Neural cell (in vitro differentiated cells): Measurements from ENCODE around the gene OLFML3. TPM values are rescaled to one million over a fixed set of nuclear protein-coding genes. Genes with fewer than 3 reads are reported as not detected.

Source experiments
- H2AFZ ChIP-seq: fragments of 200-600, 300-800 bp; sonication (generic), shearing (Covaris generic); 2 replicates; pipeline ENCODE4 v1.6.0; 2014; ENCODE audit warnings: low read depth, mild to moderate bottlenecking, antibody characterized with exemption, low read length, moderate library complexity
- H3F3A ChIP-seq: fragments of 200-600 bp; shearing (Covaris generic); 2 replicates; pipeline ENCODE4 v1.6.1; 2016; ENCODE audit warnings: mild to moderate bottlenecking, moderate library complexity, mixed read lengths, antibody characterized with exemption, low read length; ENCODE audit not compliant: insufficient read depth, poor library complexity, severe bottlenecking
- H3K27ac ChIP-seq: fragments of 200-600, 300-800 bp; sonication (generic), shearing (Covaris generic); 2 replicates; pipeline ENCODE4 v1.5.1; 2014; ENCODE audit warnings: mild to moderate bottlenecking, low read length, moderate library complexity
- H3K27me3 ChIP-seq: fragments of 300-800, 200-600 bp; sonication (generic), shearing (Covaris generic); 2 replicates; pipeline ENCODE4 v1.6.0; 2014; ENCODE audit warnings: mild to moderate bottlenecking, low read depth, low read length, moderate library complexity; ENCODE audit not compliant: insufficient read depth
- H3K36me3 ChIP-seq: fragments of 300-800, 200-600 bp; sonication (generic), shearing (Covaris generic); 2 replicates; pipeline ENCODE4 v1.5.1; 2014; ENCODE audit warnings: mild to moderate bottlenecking, antibody characterized with exemption, low read length, moderate library complexity; ENCODE audit not compliant: insufficient read depth
- H3K4me2 ChIP-seq: fragments of 300-800, 200-600 bp; sonication (generic), shearing (Covaris generic); 2 replicates; pipeline ENCODE4 v1.6.0; 2014; ENCODE audit warnings: mild to moderate bottlenecking, low read length
- H3K4me3 ChIP-seq: fragments of 300-800, 200-600 bp; sonication (generic), shearing (Covaris generic); 2 replicates; pipeline ENCODE4 v1.5.1; 2014; ENCODE audit warnings: mild to moderate bottlenecking, low read length, moderate library complexity
- H3K79me2 ChIP-seq: fragments of 200-600 bp; shearing (Covaris generic); replicated peaks from 2 replicates; pipeline ENCODE4 v1.6.0; 2014; ENCODE audit warnings: mild to moderate bottlenecking, low read length, moderate library complexity; ENCODE audit not compliant: insufficient read depth
- H3K9ac ChIP-seq: fragments of 300-800, 200-600 bp; sonication (generic), shearing (Covaris generic); 2 replicates; pipeline ENCODE4 v1.6.1; 2016; ENCODE audit warnings: mild to moderate bottlenecking, low read length, mixed read lengths
- H3K9me2 ChIP-seq: fragments of 200-600 bp; shearing (Covaris generic); 2 replicates; pipeline ENCODE4 v1.6.1; 2016; ENCODE audit warnings: mild to moderate bottlenecking, low read length, mixed read lengths; ENCODE audit not compliant: insufficient read depth
- H3K9me3 ChIP-seq: fragments of 200-600, 300-800 bp; sonication (generic), shearing (Covaris generic); 2 replicates; pipeline ENCODE4 v1.6.1; 2016; ENCODE audit warnings: mild to moderate bottlenecking, mixed run types, low read length, moderate library complexity, mixed read lengths
- H4K20me1 ChIP-seq: fragments of 200-600 bp; shearing (Covaris generic); 2 replicates; pipeline ENCODE4 v1.6.1; 2016; ENCODE audit warnings: mild to moderate bottlenecking, mixed run types; ENCODE audit not compliant: insufficient read depth
- CTCF ChIP-seq: fragments of 450-650 bp; IDR thresholded peaks from 2 replicates; pipeline ENCODE4 v1.5.1; 2014; ENCODE audit warnings: antibody characterized with exemption, mild to moderate bottlenecking, moderate library complexity; ENCODE audit not compliant: poor library complexity, severe bottlenecking
- EP300 ChIP-seq: fragments of 450-650 bp; conservative IDR thresholded peaks from 2 replicates; pipeline ENCODE4 v1.6.1; 2014; ENCODE audit warnings: antibody characterized with exemption, mild to moderate bottlenecking, moderate library complexity; ENCODE audit not compliant: poor library complexity, severe bottlenecking
- EZH2 ChIP-seq: fragments of 200-600, 300-800 bp; shearing (Covaris generic), sonication (generic); IDR thresholded peaks from 2 replicates; pipeline ENCODE4 v1.6.1; 2014; ENCODE audit warnings: antibody characterized with exemption, low read length, borderline replicate concordance, mild to moderate bottlenecking; ENCODE audit not compliant: insufficient read depth, poor library complexity, severe bottlenecking
- MXI1 ChIP-seq: fragments of 450-650 bp; conservative IDR thresholded peaks from 2 replicates; pipeline ENCODE4 v1.6.1; 2014; ENCODE audit warnings: antibody characterized with exemption, mild to moderate bottlenecking; ENCODE audit not compliant: poor library complexity, severe bottlenecking
- POLR2AphosphoS5 ChIP-seq: IDR thresholded peaks from 2 replicates; pipeline ENCODE4 v1.6.1; 2012
- RAD21 ChIP-seq: fragments of 450-650 bp; conservative IDR thresholded peaks from 2 replicates; pipeline ENCODE4 v1.6.1; 2014; ENCODE audit warnings: antibody characterized with exemption, mild to moderate bottlenecking, moderate library complexity
- REST ChIP-seq: IDR thresholded peaks from 2 replicates; pipeline ENCODE4 v1.6.1; 2012; ENCODE audit warnings: borderline replicate concordance
- SMC3 ChIP-seq: fragments of 450-650 bp; conservative IDR thresholded peaks from 2 replicates; pipeline ENCODE4 v1.6.1; 2014; ENCODE audit warnings: antibody characterized with exemption, mild to moderate bottlenecking, moderate library complexity; ENCODE audit not compliant: poor library complexity
- TAF1 ChIP-seq: IDR thresholded peaks from 2 replicates; pipeline ENCODE4 v1.6.1; 2012; ENCODE audit warnings: low read depth
- polyA plus RNA-seq: library from polyadenylated mRNA; depleted of rRNA; stranded (reverse); fragments of >200 nt; gene quantifications from 2 replicates; pipeline ENCODE4 v1.2.3, GENCODE V29; 2014

The OLFML3 gene
- polyA plus RNA-seq, 1 donor from 2014 or later: not detected

GRCh38 chr1:113987259-113987658 is 8.0 kb downstream of the OLFML3 start:
- Histone ChIP-seq H3K4me3 (no peak overlapping the region), H3K9ac (no peak overlapping the region), H3K27ac (no peak overlapping the region), H3K36me3 (no peaks in the 10 kb centered on the region), H4K20me1 (no peaks in the 10 kb centered on the region), H3K27me3 (no peaks in the 10 kb centered on the region), H3F3A (no peaks in the 10 kb centered on the region), H3K9me3 (no peaks in the 10 kb centered on the region), H3K9me2 (no peaks in the 10 kb centered on the region), H2AFZ (no peak overlapping the region), H3K79me2 (no peaks in the 10 kb centered on the region), H3K4me2 (no peak overlapping the region)
- TF ChIP-seq EZH2 (no peak), REST (no peak), EP300 (no peak), MXI1 (no peak), RAD21 (no peak), POLR2AphosphoS5 (no peak), CTCF (no peak), SMC3 (no peak), TAF1 (no peak)

GRCh38 chr1:113990530-113990929 is 11.3 kb downstream of the OLFML3 start:
- no peaks in the 10 kb centered on the region for H3K36me3 ChIP-seq
- TF ChIP-seq POLR2AphosphoS5 (no peak), CTCF (no peak), REST (no peak), MXI1 (no peak)
- no peaks in the 10 kb centered on the region for H3K79me2 ChIP-seq
- no peaks in the 10 kb centered on the region for H3K9me2 ChIP-seq
- H2AFZ ChIP-seq: no peak overlapping the region
- no peak overlapping the region for H3K27ac ChIP-seq
- H3K4me2 ChIP-seq: no peak overlapping the region
- no peak overlapping the region for H3K9ac ChIP-seq
- H3F3A ChIP-seq: no peaks in the 10 kb centered on the region
- H3K27me3 ChIP-seq: no peaks in the 10 kb centered on the region
- H4K20me1 ChIP-seq: no peaks in the 10 kb centered on the region
- peaks cover 3% of the 10 kb centered on the region for H3K9me3 ChIP-seq
- H3K4me3 ChIP-seq: no peak overlapping the region
